Gastrocnemius medialis (tissue), 4 donors: ENCODE results near the gene HAUS7.

Experiments
- POLR2A ChIP-seq, 2 donors: fragments of 450-650 bp; IDR thresholded peaks; one replicate each; pipeline ENCODE4 v1.6.1; 2017; ENCODE audit warnings: antibody characterized with exemption in 2 of 2, mild to moderate bottlenecking in 2 of 2, moderate library complexity in 2 of 2
- TF ChIP-seq, protein P1 (sequence below), 5 experiments: fragments of 450-650 bp in 3 of 5; fragments of 200-600 bp in 2 of 5; sonication (generic) in 2 of 5; IDR thresholded peaks in 4 of 5; conservative IDR thresholded peaks in 1 of 5; 1 replicate in 4 of 5; 2 replicates in 1 of 5; pipeline ENCODE4 v1.5.1; 2016 to 2019; ENCODE audit warnings: antibody characterized with exemption in 5 of 5, mild to moderate bottlenecking in 3 of 5, moderate library complexity in 3 of 5

DNA sequence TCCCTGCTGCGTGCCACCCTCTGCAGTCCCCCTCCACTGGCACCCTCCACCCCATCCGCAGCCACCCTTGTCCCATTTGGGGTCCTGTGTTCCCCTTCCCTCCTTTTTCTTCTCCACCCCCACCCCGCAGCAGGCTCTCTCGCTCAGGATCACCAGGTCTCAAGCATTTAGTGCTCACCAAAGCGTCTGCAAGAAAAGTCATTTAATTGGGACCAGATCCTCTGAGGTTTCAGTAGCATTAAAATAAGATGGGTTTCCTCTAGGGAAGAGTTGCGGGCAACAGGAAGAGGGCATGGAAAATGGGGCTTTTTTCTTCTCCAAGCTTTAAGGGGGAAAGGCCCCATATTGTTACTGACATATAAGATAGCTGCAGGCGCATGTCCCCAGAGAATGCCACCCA lies 4.9 kb upstream of the HAUS7 start:
- TF ChIP-seq, protein P1, sequence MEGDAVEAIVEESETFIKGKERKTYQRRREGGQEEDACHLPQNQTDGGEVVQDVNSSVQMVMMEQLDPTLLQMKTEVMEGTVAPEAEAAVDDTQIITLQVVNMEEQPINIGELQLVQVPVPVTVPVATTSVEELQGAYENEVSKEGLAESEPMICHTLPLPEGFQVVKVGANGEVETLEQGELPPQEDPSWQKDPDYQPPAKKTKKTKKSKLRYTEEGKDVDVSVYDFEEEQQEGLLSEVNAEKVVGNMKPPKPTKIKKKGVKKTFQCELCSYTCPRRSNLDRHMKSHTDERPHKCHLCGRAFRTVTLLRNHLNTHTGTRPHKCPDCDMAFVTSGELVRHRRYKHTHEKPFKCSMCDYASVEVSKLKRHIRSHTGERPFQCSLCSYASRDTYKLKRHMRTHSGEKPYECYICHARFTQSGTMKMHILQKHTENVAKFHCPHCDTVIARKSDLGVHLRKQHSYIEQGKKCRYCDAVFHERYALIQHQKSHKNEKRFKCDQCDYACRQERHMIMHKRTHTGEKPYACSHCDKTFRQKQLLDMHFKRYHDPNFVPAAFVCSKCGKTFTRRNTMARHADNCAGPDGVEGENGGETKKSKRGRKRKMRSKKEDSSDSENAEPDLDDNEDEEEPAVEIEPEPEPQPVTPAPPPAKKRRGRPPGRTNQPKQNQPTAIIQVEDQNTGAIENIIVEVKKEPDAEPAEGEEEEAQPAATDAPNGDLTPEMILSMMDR (IDR thresholded peaks at IDR 0.05 in 4 of 5, conservative IDR thresholded peaks at IDR 0.05 in 1 of 5), result no peak
- TF ChIP-seq POLR2A (IDR thresholded peaks at IDR 0.05), result no peak
